GM12892 (cell line): ENCODE measurements around the gene MRPL1.

Experiments
- POLR2A ChIP-seq: IDR thresholded peaks from 2 replicates; pipeline ENCODE4 v1.6.1; 2011; ENCODE audit warnings: low read depth, low read length, control low read depth
- POLR2AphosphoS5 ChIP-seq: IDR thresholded peaks from 2 replicates; pipeline ENCODE4 v1.6.1; 2011; ENCODE audit warnings: low read depth, low read length, control low read depth
- TAF1 ChIP-seq: IDR thresholded peaks from 2 replicates; pipeline ENCODE4 v1.6.1; 2011; ENCODE audit warnings: low read depth, mild to moderate bottlenecking, control low read depth, low read length, borderline replicate concordance

DNA sequence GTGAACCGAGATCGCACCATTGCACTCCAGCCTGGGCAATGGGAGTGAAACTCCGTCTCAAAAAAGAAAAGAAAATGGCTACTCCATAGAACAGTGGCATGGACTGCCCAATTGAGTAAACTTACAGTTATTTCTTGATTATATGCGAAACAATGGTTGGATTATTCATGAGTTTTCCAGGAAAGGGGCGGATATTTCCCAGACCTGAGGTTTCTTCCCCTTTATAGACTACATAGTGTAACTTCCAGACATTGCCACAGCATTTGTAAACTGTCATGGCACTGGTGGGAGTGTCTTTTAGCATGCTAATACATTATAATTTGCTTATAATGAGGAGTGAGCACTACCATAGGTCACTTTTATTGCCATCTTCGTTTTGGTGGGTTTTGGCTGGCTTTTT, 14.1 kb upstream of the MRPL1 start:
- no peak for TF ChIP-seq POLR2A
- no peak for TF ChIP-seq POLR2AphosphoS5
- TF ChIP-seq TAF1 = no peak
